Right lobe of liver (tissue), 6 donors: Measurements from ENCODE around the gene UNC5B. TPM values are rescaled to one million over a fixed set of nuclear protein-coding genes. Genes with fewer than 3 reads are reported as not detected.

ENCODE experiments used
- ATAC-seq, 4 donors: fragments of 200-7000 bp; cut with Tn5 transposase; one replicate each; pipeline ENCODE4 v1.9.1; 2020; ENCODE audit warnings: mild to moderate bottlenecking in 4 of 4, moderate library complexity in 4 of 4
- DNase-seq, 3 donors: peaks; one replicate each; pipeline ENCODE4 v3.0.0-alpha.2; 2020
- H3K27ac ChIP-seq, 3 donors: fragments of 200-600 bp; one replicate each; pipeline ENCODE4 v1.8.0; 2022
- H3K27me3 ChIP-seq, 2 donors: fragments of 200-600 bp; one replicate each; pipeline ENCODE4 v1.8.0; 2022
- H3K36me3 ChIP-seq, 4 donors: fragments of 200-600 bp; sonication (generic) in 1 of 4; one replicate each; pipeline versions ENCODE4 v1.5.1 to v1.8.0; 2017 to 2022; ENCODE audit warnings: control low read depth in 1 of 4
- H3K4me1 ChIP-seq, 4 donors: fragments of 200-600 bp; sonication (generic) in 1 of 4; one replicate each; pipeline versions ENCODE4 v1.5.1 to v1.8.0; 2017 to 2022; ENCODE audit warnings: control low read depth in 1 of 4
- H3K4me3 ChIP-seq, 3 donors: fragments of 200-600 bp; one replicate each; pipeline ENCODE4 v1.8.0; 2022
- H3K9me3 ChIP-seq, 4 donors: fragments of 200-600 bp; sonication (generic) in 1 of 4; one replicate each; pipeline versions ENCODE4 v1.5.1 to v1.8.0; 2017 to 2022; ENCODE audit warnings: control low read depth in 1 of 4
- POLR2A ChIP-seq: fragments of 450-650 bp; IDR thresholded peaks from one replicate; pipeline ENCODE4 v1.6.1; 2017; ENCODE audit warnings: antibody characterized with exemption, mild to moderate bottlenecking
- WGBS: methylation state at CpG from one replicate; pipeline ENCODE4 v1.1.6; 2018; ENCODE audit warnings: low coverage, low lambda C conversion rate; ENCODE audit not compliant: insufficient coverage; ENCODE audit errors: missing lambda C conversion rate; 5-methylcytosine and 5-hydroxymethylcytosine counted together
- intact Hi-C, 2 donors: fragments of 100-400 bp; cut with DNase I; formaldehyde crosslinking; loops; one replicate each; pipeline versions ENCODE4 v1.11.2 to v1.14.1; 2022
- total RNA-seq, 6 experiments: library from RNA; depleted of rRNA in 2 of 6; stranded (reverse); fragments of >200 nt in 2 of 6; fragmentation: NEBNext Ultra II Directional in 3 of 6; extraction: Animal tissue kit (Norgen Biotek cat#: 25700) in 3 of 6; gene quantifications; one replicate each; pipeline versions ENCODE4 v1.1.0 to v1.2.4, GENCODE V29; 2016 to 2023
- TF ChIP-seq, protein P1 (sequence below), 4 donors: fragments of 200-600 bp in 3 of 4; fragments of 450-650 bp in 1 of 4; IDR thresholded peaks; one replicate each; pipeline versions ENCODE4 v1.5.1 to v1.8.0; 2016 to 2022; ENCODE audit warnings: antibody characterized with exemption in 4 of 4, mild to moderate bottlenecking in 2 of 4
- donor health status: DM: no; HTN: yes; CAD: no.
- donor health status: DM: no; HTN: no; CAD: no.
- donor health status: DM: no; HTN: no; CAD: no.
- donor health status: DM: no; HTN: yes; CAD: no.
- donor health status: DM: no; HTN: yes; CAD: no.

UNC5B gene
- total RNA-seq, 6 experiments from 2014 or later: 1.0 to 6.2 (median 2.1) TPM

DNA sequence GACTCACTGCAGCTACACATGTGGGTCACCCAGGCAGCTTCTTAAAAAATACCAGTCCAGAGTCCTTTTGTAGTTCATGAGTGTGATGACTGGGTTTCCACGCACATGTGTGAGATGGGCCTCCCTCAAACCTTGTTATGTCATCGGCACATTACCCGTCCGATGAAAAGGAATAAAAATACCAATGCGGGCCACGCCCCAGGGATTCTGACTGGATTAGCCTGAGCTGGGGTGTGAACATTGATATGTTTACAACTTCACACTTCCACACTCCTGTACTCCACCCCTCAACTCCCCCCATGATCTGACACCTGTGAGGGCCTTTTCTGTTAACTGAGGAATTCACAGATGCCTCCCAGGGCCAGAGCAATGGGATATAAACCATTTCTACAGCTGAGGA lies 112.9 kb downstream of the UNC5B start:
- Histone ChIP-seq H3K4me3 (no peak overlapping the region), H3K4me1 (peaks cover 0 to 22% (median 4%) of the 10 kb centered on the region in 4 donors), H3K9me3 (no peaks in the 10 kb centered on the region), H3K27me3 (no peaks in the 10 kb centered on the region), H3K36me3 (peaks cover 0 to 31% (median 1%) of the 10 kb centered on the region in 4 donors), H3K27ac (no peak overlapping the region)
- intact Hi-C loops: loop anchor here in 1 of 2 donors (10.0 kb wide), 1 partner anchor 160 kb away; no protein-coding TSS in a partner anchor
- TF ChIP-seq, protein P1, sequence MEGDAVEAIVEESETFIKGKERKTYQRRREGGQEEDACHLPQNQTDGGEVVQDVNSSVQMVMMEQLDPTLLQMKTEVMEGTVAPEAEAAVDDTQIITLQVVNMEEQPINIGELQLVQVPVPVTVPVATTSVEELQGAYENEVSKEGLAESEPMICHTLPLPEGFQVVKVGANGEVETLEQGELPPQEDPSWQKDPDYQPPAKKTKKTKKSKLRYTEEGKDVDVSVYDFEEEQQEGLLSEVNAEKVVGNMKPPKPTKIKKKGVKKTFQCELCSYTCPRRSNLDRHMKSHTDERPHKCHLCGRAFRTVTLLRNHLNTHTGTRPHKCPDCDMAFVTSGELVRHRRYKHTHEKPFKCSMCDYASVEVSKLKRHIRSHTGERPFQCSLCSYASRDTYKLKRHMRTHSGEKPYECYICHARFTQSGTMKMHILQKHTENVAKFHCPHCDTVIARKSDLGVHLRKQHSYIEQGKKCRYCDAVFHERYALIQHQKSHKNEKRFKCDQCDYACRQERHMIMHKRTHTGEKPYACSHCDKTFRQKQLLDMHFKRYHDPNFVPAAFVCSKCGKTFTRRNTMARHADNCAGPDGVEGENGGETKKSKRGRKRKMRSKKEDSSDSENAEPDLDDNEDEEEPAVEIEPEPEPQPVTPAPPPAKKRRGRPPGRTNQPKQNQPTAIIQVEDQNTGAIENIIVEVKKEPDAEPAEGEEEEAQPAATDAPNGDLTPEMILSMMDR (IDR thresholded peaks at IDR 0.05): no peak
- no peak for TF ChIP-seq POLR2A
- DNase-seq (no peak), ATAC-seq (no peak)
- whole genome bisulfite sequencing: 92% methylated on average over 5 of the region's 6 CpGs

DNA sequence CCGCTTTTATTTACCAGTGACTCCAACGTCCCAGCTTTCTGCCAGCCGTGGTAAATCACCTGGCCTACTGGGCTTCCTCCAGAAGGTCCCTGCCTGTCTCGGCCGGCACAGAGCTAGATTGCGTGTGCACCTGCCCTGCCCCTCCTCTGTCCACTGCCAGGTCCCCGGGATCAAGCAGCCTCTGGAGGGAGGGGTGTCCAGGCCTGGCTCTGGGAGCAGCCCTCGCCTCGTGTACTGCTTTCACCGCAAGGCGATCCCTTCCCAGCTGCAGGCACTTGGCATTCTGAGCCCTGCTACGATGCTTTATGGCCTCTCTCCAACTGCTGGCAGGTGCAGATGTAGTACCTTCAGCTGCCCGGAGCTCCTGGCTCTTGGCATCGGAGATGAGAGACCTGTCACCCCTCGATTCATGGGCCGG lies 114.1 kb downstream of the UNC5B start:
- 57% methylated on average over 8 of the region's 16 CpGs for WGBS
- no peak for TF ChIP-seq POLR2A
- TF ChIP-seq, protein P1 (IDR thresholded peaks at IDR 0.05): no peak
- no peak overlapping the region for H3K4me3 ChIP-seq
- no peak for DNase-seq
- peaks cover 0 to 17% (median 3%) of the 10 kb centered on the region in 4 donors for H3K4me1 ChIP-seq
- ATAC-seq: peak in 2 of 4 donors; percentile 30 to 60
- intact Hi-C loops: loop anchor here in 1 of 2 donors (10.0 kb wide), 1 partner anchor 158 kb away; no protein-coding TSS in a partner anchor
- H3K36me3 ChIP-seq: peaks cover 0 to 31% (median 1%) of the 10 kb centered on the region in 4 donors
- H3K27ac ChIP-seq: no peak overlapping the region
- H3K27me3 ChIP-seq: no peaks in the 10 kb centered on the region
- no peaks in the 10 kb centered on the region for H3K9me3 ChIP-seq

DNA sequence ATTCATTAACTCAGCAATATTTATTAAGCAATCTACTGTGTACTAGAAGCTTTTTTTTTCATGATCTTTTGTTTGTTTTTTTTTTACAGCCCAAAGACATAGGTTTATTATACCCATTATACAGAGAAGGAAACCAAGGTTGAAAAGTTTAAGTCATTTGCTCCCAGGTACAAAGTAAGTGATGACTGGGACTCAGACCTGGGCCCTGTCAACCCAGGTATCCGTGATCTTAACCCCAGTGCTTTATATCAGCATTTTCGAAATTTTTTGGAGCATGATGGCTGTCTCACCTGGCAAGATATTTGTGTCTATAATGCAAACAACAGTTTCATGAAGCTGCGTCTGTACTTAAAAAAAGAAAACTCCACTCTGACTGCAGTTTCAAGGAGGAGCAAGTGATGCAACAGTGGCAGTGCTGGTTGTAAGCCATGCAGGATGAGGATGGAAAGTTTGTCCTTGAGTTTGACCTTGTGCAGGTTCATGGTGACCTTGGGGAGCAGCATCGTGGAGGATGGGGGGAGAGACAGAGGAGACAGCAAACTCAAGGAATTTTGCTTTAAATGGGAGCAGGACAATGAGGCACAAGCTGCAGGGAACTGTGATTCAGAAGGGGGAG lies 118.5 kb downstream of the UNC5B start:
- no peaks in the 10 kb centered on the region for H3K27me3 ChIP-seq
- TF ChIP-seq, protein P1 (IDR thresholded peaks at IDR 0.05): no peak
- TF ChIP-seq POLR2A: no peak
- ATAC-seq (no peak), DNase-seq (no peak)
- peaks cover 0 to 5% (median 1%) of the 10 kb centered on the region in 4 donors for H3K36me3 ChIP-seq
- no peaks in the 10 kb centered on the region for H3K9me3 ChIP-seq
- WGBS: 54% methylated on average over 4 of the region's 4 CpGs
- intact Hi-C loops: no loop called here
- H3K4me3 ChIP-seq: no peak overlapping the region
- peaks cover 0 to 60% (median 18%) of the 10 kb centered on the region in 4 donors for H3K4me1 ChIP-seq
- H3K27ac ChIP-seq: peak overlapping the region in 1 of 3 donors; percentile 16

DNA sequence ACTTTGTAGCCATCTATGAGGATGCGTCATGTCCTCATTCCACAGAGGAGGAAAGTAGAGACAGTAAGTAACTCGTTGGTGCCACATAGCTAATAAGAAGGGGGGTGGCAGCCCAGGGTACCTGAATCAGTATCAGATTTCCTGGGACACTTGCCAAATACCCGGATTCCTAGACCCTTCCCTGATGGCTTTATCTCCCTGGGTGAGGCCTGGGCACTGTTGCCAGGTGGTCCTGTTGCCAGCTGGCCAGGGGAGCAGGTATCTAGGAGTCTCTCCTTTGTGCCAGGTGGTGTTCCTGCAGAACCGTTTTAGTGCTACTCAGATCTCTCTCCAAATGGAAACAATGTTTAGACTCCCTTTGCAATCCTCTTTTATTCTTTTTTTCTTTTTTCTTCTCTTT lies 119.4 kb downstream of the UNC5B start:
- peaks cover 0 to 5% (median 1%) of the 10 kb centered on the region in 4 donors for H3K36me3 ChIP-seq
- 40% methylated on average over 4 of the region's 4 CpGs for WGBS
- peak overlapping the region in 1 of 3 donors; percentile 92 for H3K27ac ChIP-seq
- H3K27me3 ChIP-seq: no peaks in the 10 kb centered on the region
- ATAC-seq: no peak
- intact Hi-C loops: no loop called here
- H3K9me3 ChIP-seq: no peaks in the 10 kb centered on the region
- TF ChIP-seq POLR2A: no peak
- TF ChIP-seq, protein P1 (IDR thresholded peaks at IDR 0.05): no peak
- H3K4me3 ChIP-seq: no peak overlapping the region
- peaks cover 0 to 68% (median 22%) of the 10 kb centered on the region in 4 donors for H3K4me1 ChIP-seq
- no peak for DNase-seq
